ENCODE results near the gene RNF169.

RNF169 gene

GRCh38 chr11:74748211-74749126, at the start of gene RNF169:
Gene RNF169 (plus strand): TSS chr11:74748849. CDS start chr11:74748881, 32 bp downstream.
- Histone ChIP-seq H3K27ac (ENCODE audit: low read depth in 2 of 2, low read length in 2 of 2) (peak within 1 kb of the TSS; percentile 85 to 89), H3K36me3 (ENCODE audit: control insufficient read depth in 2 of 2, insufficient read depth in 2 of 2, low read length in 2 of 2) (no peaks in the 10 kb centered on the region), H3K27me3 (ENCODE audit: control insufficient read depth in 2 of 2, insufficient read depth in 2 of 2, low read length in 2 of 2) (no peaks in the 10 kb centered on the region), H3K9ac (ENCODE audit: low read depth in 1 of 2, low read length in 2 of 2) (peak within 1 kb of the TSS; percentile 80 to 88), H3K4me3 (ENCODE audit: low read length in 2 of 2) (peak within 1 kb of the TSS; percentile 74 to 89), H3K9me3 (ENCODE audit: control insufficient read depth in 2 of 2, low read length in 2 of 2) (no peaks in the 10 kb centered on the region), H3K4me1 (ENCODE audit: control insufficient read depth in 2 of 2, insufficient read depth in 2 of 2, low read length in 2 of 2) (peaks cover 11 to 16% of the 10 kb centered on the region in 2 donors)

GRCh38 chr11:74699615-74700396, 48.8 kb upstream of the RNF169 start:
- H3K4me3 ChIP-seq (ENCODE audit: low read length in 2 of 2), result no peak overlapping the region
- no peaks in the 10 kb centered on the region for H3K36me3 ChIP-seq (ENCODE audit: control insufficient read depth in 2 of 2, insufficient read depth in 2 of 2, low read length in 2 of 2)
- H3K9me3 ChIP-seq (ENCODE audit: control insufficient read depth in 2 of 2, low read length in 2 of 2), result no peaks in the 10 kb centered on the region
- no peak overlapping the region for H3K9ac ChIP-seq (ENCODE audit: low read depth in 1 of 2, low read length in 2 of 2)
- H3K27ac ChIP-seq (ENCODE audit: low read depth in 2 of 2, low read length in 2 of 2), result no peak overlapping the region
- H3K4me1 ChIP-seq (ENCODE audit: control insufficient read depth in 2 of 2, insufficient read depth in 2 of 2, low read length in 2 of 2), result peaks cover 3 to 5% of the 10 kb centered on the region in 2 donors
- no peaks in the 10 kb centered on the region for H3K27me3 ChIP-seq (ENCODE audit: control insufficient read depth in 2 of 2, insufficient read depth in 2 of 2, low read length in 2 of 2)

- no peak overlapping the region for H3K4me3 ChIP-seq (ENCODE audit: low read length in 2 of 2)
- no peaks in the 10 kb centered on the region for H3K27me3 ChIP-seq (ENCODE audit: control insufficient read depth in 2 of 2, insufficient read depth in 2 of 2, low read length in 2 of 2)
- no peak overlapping the region for H3K27ac ChIP-seq (ENCODE audit: low read depth in 2 of 2, low read length in 2 of 2)
- H3K9me3 ChIP-seq (ENCODE audit: control insufficient read depth in 2 of 2, low read length in 2 of 2), result no peaks in the 10 kb centered on the region
- H3K9ac ChIP-seq (ENCODE audit: low read depth in 1 of 2, low read length in 2 of 2), result no peak overlapping the region
- H3K4me1 ChIP-seq (ENCODE audit: control insufficient read depth in 2 of 2, insufficient read depth in 2 of 2, low read length in 2 of 2), result peaks cover 3 to 5% of the 10 kb centered on the region in 2 donors
- no peaks in the 10 kb centered on the region for H3K36me3 ChIP-seq (ENCODE audit: control insufficient read depth in 2 of 2, insufficient read depth in 2 of 2, low read length in 2 of 2)
Observed at GRCh38 chr11:74701351-74701750, 47.3 kb upstream of the RNF169 start.

GRCh38 chr11:74702383-74703007, 46.2 kb upstream of the RNF169 start:
- Histone ChIP-seq H3K27me3 (ENCODE audit: control insufficient read depth in 2 of 2, insufficient read depth in 2 of 2, low read length in 2 of 2) (no peaks in the 10 kb centered on the region), H3K36me3 (ENCODE audit: control insufficient read depth in 2 of 2, insufficient read depth in 2 of 2, low read length in 2 of 2) (no peaks in the 10 kb centered on the region), H3K27ac (ENCODE audit: low read depth in 2 of 2, low read length in 2 of 2) (no peak overlapping the region), H3K9ac (ENCODE audit: low read depth in 1 of 2, low read length in 2 of 2) (no peak overlapping the region), H3K4me3 (ENCODE audit: low read length in 2 of 2) (no peak overlapping the region), H3K9me3 (ENCODE audit: control insufficient read depth in 2 of 2, low read length in 2 of 2) (no peaks in the 10 kb centered on the region), H3K4me1 (ENCODE audit: control insufficient read depth in 2 of 2, insufficient read depth in 2 of 2, low read length in 2 of 2) (no peaks in the 10 kb centered on the region)

GRCh38 chr11:74703211-74703610, 45.4 kb upstream of the RNF169 start:
- H3K27me3 ChIP-seq (ENCODE audit: control insufficient read depth in 2 of 2, insufficient read depth in 2 of 2, low read length in 2 of 2), result no peaks in the 10 kb centered on the region
- H3K36me3 ChIP-seq (ENCODE audit: control insufficient read depth in 2 of 2, insufficient read depth in 2 of 2, low read length in 2 of 2), result no peaks in the 10 kb centered on the region

GRCh38 chr11:74707182-74707581, 41.5 kb upstream of the RNF169 start:
- H3K27ac ChIP-seq (ENCODE audit: low read depth in 2 of 2, low read length in 2 of 2), result no peak overlapping the region
- H3K9me3 ChIP-seq (ENCODE audit: control insufficient read depth in 2 of 2, low read length in 2 of 2), result no peaks in the 10 kb centered on the region
- no peaks in the 10 kb centered on the region for H3K4me1 ChIP-seq (ENCODE audit: control insufficient read depth in 2 of 2, insufficient read depth in 2 of 2, low read length in 2 of 2)
- H3K27me3 ChIP-seq (ENCODE audit: control insufficient read depth in 2 of 2, insufficient read depth in 2 of 2, low read length in 2 of 2), result no peaks in the 10 kb centered on the region
- no peak overlapping the region for H3K4me3 ChIP-seq (ENCODE audit: low read length in 2 of 2)
- H3K9ac ChIP-seq (ENCODE audit: low read depth in 1 of 2, low read length in 2 of 2), result peak overlapping the region in 1 of 2 donors; percentile 10
- no peaks in the 10 kb centered on the region for H3K36me3 ChIP-seq (ENCODE audit: control insufficient read depth in 2 of 2, insufficient read depth in 2 of 2, low read length in 2 of 2)

More at GRCh38 chr11:74703211-74703610, 45.4 kb upstream of the RNF169 start:
- no peak overlapping the region for H3K27ac ChIP-seq (ENCODE audit: low read depth in 2 of 2, low read length in 2 of 2)
- H3K4me1 ChIP-seq (ENCODE audit: control insufficient read depth in 2 of 2, insufficient read depth in 2 of 2, low read length in 2 of 2), result no peaks in the 10 kb centered on the region
- no peak overlapping the region for H3K4me3 ChIP-seq (ENCODE audit: low read length in 2 of 2)
- no peaks in the 10 kb centered on the region for H3K9me3 ChIP-seq (ENCODE audit: control insufficient read depth in 2 of 2, low read length in 2 of 2)
- no peak overlapping the region for H3K9ac ChIP-seq (ENCODE audit: low read depth in 1 of 2, low read length in 2 of 2)

- Histone ChIP-seq H3K9ac (ENCODE audit: low read depth in 1 of 2, low read length in 2 of 2) (peak overlapping the region in 1 of 2 donors; percentile 10), H3K27me3 (ENCODE audit: control insufficient read depth in 2 of 2, insufficient read depth in 2 of 2, low read length in 2 of 2) (no peaks in the 10 kb centered on the region), H3K4me3 (ENCODE audit: low read length in 2 of 2) (no peak overlapping the region), H3K27ac (ENCODE audit: low read depth in 2 of 2, low read length in 2 of 2) (no peak overlapping the region), H3K4me1 (ENCODE audit: control insufficient read depth in 2 of 2, insufficient read depth in 2 of 2, low read length in 2 of 2) (no peaks in the 10 kb centered on the region), H3K36me3 (ENCODE audit: control insufficient read depth in 2 of 2, insufficient read depth in 2 of 2, low read length in 2 of 2) (no peaks in the 10 kb centered on the region), H3K9me3 (ENCODE audit: control insufficient read depth in 2 of 2, low read length in 2 of 2) (no peaks in the 10 kb centered on the region)
Observed at GRCh38 chr11:74707602-74708510, 40.8 kb upstream of the RNF169 start.

GRCh38 chr11:74709175-74709574, 39.5 kb upstream of the RNF169 start:
- H3K9me3 ChIP-seq (ENCODE audit: control insufficient read depth in 2 of 2, low read length in 2 of 2), result no peaks in the 10 kb centered on the region
- H3K4me1 ChIP-seq (ENCODE audit: control insufficient read depth in 2 of 2, insufficient read depth in 2 of 2, low read length in 2 of 2), result no peaks in the 10 kb centered on the region
- no peaks in the 10 kb centered on the region for H3K36me3 ChIP-seq (ENCODE audit: control insufficient read depth in 2 of 2, insufficient read depth in 2 of 2, low read length in 2 of 2)
- no peaks in the 10 kb centered on the region for H3K27me3 ChIP-seq (ENCODE audit: control insufficient read depth in 2 of 2, insufficient read depth in 2 of 2, low read length in 2 of 2)
- no peak overlapping the region for H3K9ac ChIP-seq (ENCODE audit: low read depth in 1 of 2, low read length in 2 of 2)
- H3K27ac ChIP-seq (ENCODE audit: low read depth in 2 of 2, low read length in 2 of 2), result no peak overlapping the region
- no peak overlapping the region for H3K4me3 ChIP-seq (ENCODE audit: low read length in 2 of 2)

- Histone ChIP-seq H3K4me1 (ENCODE audit: control insufficient read depth in 2 of 2, insufficient read depth in 2 of 2, low read length in 2 of 2) (no peaks in the 10 kb centered on the region), H3K9ac (ENCODE audit: low read depth in 1 of 2, low read length in 2 of 2) (no peak overlapping the region), H3K4me3 (ENCODE audit: low read length in 2 of 2) (no peak overlapping the region), H3K27me3 (ENCODE audit: control insufficient read depth in 2 of 2, insufficient read depth in 2 of 2, low read length in 2 of 2) (no peaks in the 10 kb centered on the region), H3K9me3 (ENCODE audit: control insufficient read depth in 2 of 2, low read length in 2 of 2) (no peaks in the 10 kb centered on the region), H3K36me3 (ENCODE audit: control insufficient read depth in 2 of 2, insufficient read depth in 2 of 2, low read length in 2 of 2) (no peaks in the 10 kb centered on the region), H3K27ac (ENCODE audit: low read depth in 2 of 2, low read length in 2 of 2) (no peak overlapping the region)
Observed at GRCh38 chr11:74710281-74710938, 38.2 kb upstream of the RNF169 start.
